Spleen (tissue), 7 donors: Measurements from ENCODE around the gene PTGES2.

Experiments
- POLR2A ChIP-seq, 3 donors: fragments of 450-650 bp; IDR thresholded peaks; one replicate each; pipeline ENCODE4 v1.5.1; 2017; ENCODE audit warnings: antibody characterized with exemption in 3 of 3, mild to moderate bottlenecking in 1 of 3
- POLR2AphosphoS5 ChIP-seq, 3 donors: sonication (generic); formaldehyde crosslinking; IDR thresholded peaks; one replicate each; pipeline ENCODE4 v1.5.1; 2017; ENCODE audit warnings: antibody characterized with exemption in 3 of 3
- TF ChIP-seq, protein P1 (sequence below), 11 experiments: fragments of 200-600 bp in 7 of 11; fragments of 450-650 bp in 4 of 11; sonication (generic) in 4 of 11; IDR thresholded peaks in 8 of 11; conservative IDR thresholded peaks in 3 of 11; 1 replicate in 7 of 11; 2 replicates in 4 of 11; pipeline versions ENCODE4 v1.4.0 to v1.8.0; 2016 to 2021; ENCODE audit warnings: antibody characterized with exemption in 11 of 11, inconsistent platforms in 4 of 11, mild to moderate bottlenecking in 1 of 11
- donor health status: DM: no; HTN: no; CAD: no; lungs with moderate emphysema.
- donor health status: DM: no; HTN: no; CAD: no.
- donor health status: DM: no; HTN: no; CAD: no.

DNA sequence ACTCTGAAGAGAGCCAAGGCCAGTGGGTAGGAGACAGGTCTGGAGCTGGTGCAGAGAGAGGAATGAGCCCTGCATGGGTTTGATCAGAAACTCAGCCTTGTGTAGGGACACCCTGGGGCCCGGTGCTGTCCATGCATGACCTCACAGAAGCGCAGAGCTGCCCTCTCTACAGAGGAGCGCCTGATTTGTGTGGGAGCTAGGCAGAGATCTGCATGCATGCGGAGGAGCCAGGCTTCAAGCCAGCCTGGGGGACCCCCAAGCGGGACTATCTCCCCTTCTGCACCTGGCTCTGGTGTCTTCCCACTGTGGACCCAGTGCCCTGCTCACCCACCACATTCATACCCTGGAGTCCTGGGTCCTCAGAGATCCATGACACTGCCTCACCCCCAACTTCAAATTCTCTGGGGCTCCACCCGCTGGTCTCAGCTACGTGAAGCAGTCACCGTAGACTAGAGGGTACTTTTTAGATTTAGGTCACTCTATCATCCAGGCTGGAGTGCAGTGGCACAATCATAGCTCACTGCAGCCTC, 19.1 kb upstream of the PTGES2 start:
- TF ChIP-seq, protein P1, sequence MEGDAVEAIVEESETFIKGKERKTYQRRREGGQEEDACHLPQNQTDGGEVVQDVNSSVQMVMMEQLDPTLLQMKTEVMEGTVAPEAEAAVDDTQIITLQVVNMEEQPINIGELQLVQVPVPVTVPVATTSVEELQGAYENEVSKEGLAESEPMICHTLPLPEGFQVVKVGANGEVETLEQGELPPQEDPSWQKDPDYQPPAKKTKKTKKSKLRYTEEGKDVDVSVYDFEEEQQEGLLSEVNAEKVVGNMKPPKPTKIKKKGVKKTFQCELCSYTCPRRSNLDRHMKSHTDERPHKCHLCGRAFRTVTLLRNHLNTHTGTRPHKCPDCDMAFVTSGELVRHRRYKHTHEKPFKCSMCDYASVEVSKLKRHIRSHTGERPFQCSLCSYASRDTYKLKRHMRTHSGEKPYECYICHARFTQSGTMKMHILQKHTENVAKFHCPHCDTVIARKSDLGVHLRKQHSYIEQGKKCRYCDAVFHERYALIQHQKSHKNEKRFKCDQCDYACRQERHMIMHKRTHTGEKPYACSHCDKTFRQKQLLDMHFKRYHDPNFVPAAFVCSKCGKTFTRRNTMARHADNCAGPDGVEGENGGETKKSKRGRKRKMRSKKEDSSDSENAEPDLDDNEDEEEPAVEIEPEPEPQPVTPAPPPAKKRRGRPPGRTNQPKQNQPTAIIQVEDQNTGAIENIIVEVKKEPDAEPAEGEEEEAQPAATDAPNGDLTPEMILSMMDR (IDR thresholded peaks at IDR 0.05 in 8 of 11, conservative IDR thresholded peaks at IDR 0.05 in 3 of 11) = no peak
- TF ChIP-seq POLR2AphosphoS5 (IDR thresholded peaks at IDR 0.05) (no peak), POLR2A (IDR thresholded peaks at IDR 0.05) (no peak)
